ENCODE data around the gene SPP1.
"Not testable (repeated sequence)": the region's sequence is repeated elsewhere in the genome, so short reads cannot be mapped to it uniquely, and the experiment has no call there.

SPP1 gene

GRCh38 chr4:88025868-88026661, 50.6 kb downstream of the SPP1 start:
- not testable (repeated sequence) for DNase-seq (ENCODE audit: low read depth in 2 of 2)

GRCh38 chr4:88027611-88028608, 52.4 kb downstream of the SPP1 start:
- DNase-seq (ENCODE audit: low read depth in 2 of 2), result no peak

- DNase-seq (ENCODE audit: low read depth in 2 of 2), result no peak
Measured at GRCh38 chr4:88028946-88029345, 53.4 kb downstream of the SPP1 start.

- no peak for DNase-seq (ENCODE audit: low read depth in 2 of 2)
Measured at GRCh38 chr4:88029556-88029955, 54.0 kb downstream of the SPP1 start.

GRCh38 chr4:88030565-88031310, 55.2 kb downstream of the SPP1 start:
- DNase-seq (ENCODE audit: low read depth in 2 of 2), result no peak

All from stimulated activated CD4-positive, alpha-beta T cell treated with anti-CD3 and anti-CD28 coated beads, Interleukin-12 subunit alpha, Interleukin-12 subunit beta, amount 100 ng/mL, for 24 hours (primary cell).